Measurements from ENCODE around the gene ATP10D. TPM values are rescaled to one million over a fixed set of nuclear protein-coding genes. Genes with fewer than 3 reads are reported as not detected.
A peak's percentile ranks its signal among the peaks of the same experiment; 100 is the strongest.

The ATP10D gene
- 1.6 and 2.5 TPM in 2 replicates for total RNA-seq

GRCh38 chr4:47485047-47485692, at the start of gene ATP10D:
Gene ATP10D (plus strand): TSS chr4:47485275. CDS start chr4:47512541, 27,266 bp downstream.
- DNase-seq (ENCODE audit: low spot score), result peak; percentile 66
- H3K27me3 Mint-ChIP-seq (ENCODE audit: low read depth), result peaks cover 9% of the 10 kb centered on the region

GRCh38 chr4:47442980-47443379, 42.1 kb upstream of the ATP10D start:
- no peaks in the 10 kb centered on the region for H3K36me3 Mint-ChIP-seq (ENCODE audit: low read depth)
- intact Hi-C loops (cut with micrococcal nuclease), result no loop called here
- H3K27me3 Mint-ChIP-seq (ENCODE audit: low read depth), result no peaks in the 10 kb centered on the region
- no peak overlapping the region for H3K4me3 Mint-ChIP-seq (ENCODE audit: low read depth)
- H3K9me3 Mint-ChIP-seq, result no peaks in the 10 kb centered on the region
- no peak overlapping the region for H3K27ac Mint-ChIP-seq
- H3K4me1 Mint-ChIP-seq (ENCODE audit: low read depth), result peaks cover 7% of the 10 kb centered on the region
- DNase-seq (ENCODE audit: low spot score), result no peak

More at GRCh38 chr4:47485047-47485692, at the start of gene ATP10D:
- intact Hi-C loops (cut with micrococcal nuclease), result loop anchor here (1.0 to 2.0 kb wide), 3 partner anchors 22 to 78 kb away; partner anchors contain the start of gene COMMD8
- Mint-ChIP-seq H3K36me3 (ENCODE audit: low read depth) (no peaks in the 10 kb centered on the region), H3K9me3 (no peaks in the 10 kb centered on the region), H3K27ac (peak within 1 kb of the TSS; percentile 43), H3K4me3 (ENCODE audit: low read depth) (peak within 1 kb of the TSS; percentile 90), H3K4me1 (ENCODE audit: low read depth) (peaks cover 20% of the 10 kb centered on the region)

- intact Hi-C loops (cut with micrococcal nuclease), result no loop called here
- H3K36me3 Mint-ChIP-seq (ENCODE audit: low read depth), result peaks cover 3% of the 10 kb centered on the region
- H3K27ac Mint-ChIP-seq, result no peak overlapping the region
- H3K9me3 Mint-ChIP-seq, result no peaks in the 10 kb centered on the region
- H3K4me3 Mint-ChIP-seq (ENCODE audit: low read depth), result no peak overlapping the region
- DNase-seq (ENCODE audit: low spot score), result no peak
- no peaks in the 10 kb centered on the region for H3K27me3 Mint-ChIP-seq (ENCODE audit: low read depth)
- H3K4me1 Mint-ChIP-seq (ENCODE audit: low read depth), result peaks cover 7% of the 10 kb centered on the region
Observed at GRCh38 chr4:47444031-47444430, 41.0 kb upstream of the ATP10D start.

GRCh38 chr4:47451657-47452056, 33.4 kb upstream of the ATP10D start:
- no peak overlapping the region for H3K27ac Mint-ChIP-seq
- H3K27me3 Mint-ChIP-seq (ENCODE audit: low read depth), result no peaks in the 10 kb centered on the region
- peaks cover 36% of the 10 kb centered on the region for H3K36me3 Mint-ChIP-seq (ENCODE audit: low read depth)
- no peak overlapping the region for H3K4me3 Mint-ChIP-seq (ENCODE audit: low read depth)
- no peaks in the 10 kb centered on the region for H3K9me3 Mint-ChIP-seq
- intact Hi-C loops (cut with micrococcal nuclease), result no loop called here
- DNase-seq (ENCODE audit: low spot score), result no peak
- H3K4me1 Mint-ChIP-seq (ENCODE audit: low read depth), result peaks cover 2% of the 10 kb centered on the region

GRCh38 chr4:47462799-47463234, 22.3 kb upstream of the ATP10D start:
- peaks cover 16% of the 10 kb centered on the region for H3K36me3 Mint-ChIP-seq (ENCODE audit: low read depth)
- peak overlapping the region; percentile 84 for H3K4me3 Mint-ChIP-seq (ENCODE audit: low read depth)
- DNase-seq (ENCODE audit: low spot score), result no peak
- peaks cover 27% of the 10 kb centered on the region for H3K4me1 Mint-ChIP-seq (ENCODE audit: low read depth)
- intact Hi-C loops (cut with micrococcal nuclease), result loop anchor here (1.0 to 2.0 kb wide), 4 partner anchors 22 to 452 kb away; partner anchors contain the start of genes ATP10D and NFXL1
- H3K27ac Mint-ChIP-seq, result peak overlapping the region; percentile 68
- H3K9me3 Mint-ChIP-seq, result no peaks in the 10 kb centered on the region
- H3K27me3 Mint-ChIP-seq (ENCODE audit: low read depth), result no peaks in the 10 kb centered on the region

- intact Hi-C loops (cut with micrococcal nuclease), result loop anchor here (1.0 to 2.0 kb wide), 4 partner anchors 22 to 451 kb away; partner anchors contain the start of genes ATP10D and NFXL1
- peaks cover 13% of the 10 kb centered on the region for H3K36me3 Mint-ChIP-seq (ENCODE audit: low read depth)
- peaks cover 27% of the 10 kb centered on the region for H3K4me1 Mint-ChIP-seq (ENCODE audit: low read depth)
- H3K4me3 Mint-ChIP-seq (ENCODE audit: low read depth), result peak within 1 kb of the TSS; percentile 84
- DNase-seq (ENCODE audit: low spot score), result peak; percentile 97
- H3K9me3 Mint-ChIP-seq, result no peaks in the 10 kb centered on the region
- H3K27me3 Mint-ChIP-seq (ENCODE audit: low read depth), result no peaks in the 10 kb centered on the region
- peak within 1 kb of the TSS; percentile 68 for H3K27ac Mint-ChIP-seq
Observed at GRCh38 chr4:47463235-47463956, 21.7 kb upstream of the ATP10D start, which contains the start of gene COMMD8. Gene COMMD8 (minus strand): TSS chr4:47463702. CDS start chr4:47463651, 51 bp downstream.

- intact Hi-C loops (cut with micrococcal nuclease), result no loop called here
- Mint-ChIP-seq H3K27me3 (ENCODE audit: low read depth) (peaks cover 2% of the 10 kb centered on the region), H3K9me3 (no peaks in the 10 kb centered on the region), H3K27ac (no peak overlapping the region), H3K4me3 (ENCODE audit: low read depth) (no peak overlapping the region), H3K4me1 (ENCODE audit: low read depth) (peaks cover 27% of the 10 kb centered on the region), H3K36me3 (ENCODE audit: low read depth) (no peaks in the 10 kb centered on the region)
- no peak for DNase-seq (ENCODE audit: low spot score)
Observed at GRCh38 chr4:47465004-47465403, 20.1 kb upstream of the ATP10D start.

GRCh38 chr4:47466056-47466785, 18.9 kb upstream of the ATP10D start:
- Mint-ChIP-seq H3K4me1 (ENCODE audit: low read depth) (peaks cover 21% of the 10 kb centered on the region), H3K4me3 (ENCODE audit: low read depth) (no peak overlapping the region), H3K36me3 (ENCODE audit: low read depth) (no peaks in the 10 kb centered on the region), H3K9me3 (no peaks in the 10 kb centered on the region), H3K27ac (no peak overlapping the region), H3K27me3 (ENCODE audit: low read depth) (peaks cover 4% of the 10 kb centered on the region)
- no peak for DNase-seq (ENCODE audit: low spot score)
- intact Hi-C loops (cut with micrococcal nuclease), result no loop called here

GRCh38 chr4:47468706-47469365, 16.2 kb upstream of the ATP10D start:
- intact Hi-C loops (cut with micrococcal nuclease), result no loop called here
- H3K9me3 Mint-ChIP-seq, result no peaks in the 10 kb centered on the region
- H3K4me3 Mint-ChIP-seq (ENCODE audit: low read depth), result no peak overlapping the region
- no peaks in the 10 kb centered on the region for H3K36me3 Mint-ChIP-seq (ENCODE audit: low read depth)
- peaks cover 9% of the 10 kb centered on the region for H3K27me3 Mint-ChIP-seq (ENCODE audit: low read depth)
- H3K4me1 Mint-ChIP-seq (ENCODE audit: low read depth), result peaks cover 1% of the 10 kb centered on the region
- no peak for DNase-seq (ENCODE audit: low spot score)
- no peak overlapping the region for H3K27ac Mint-ChIP-seq

GRCh38 chr4:47469951-47470350, 15.1 kb upstream of the ATP10D start:
- no peaks in the 10 kb centered on the region for H3K36me3 Mint-ChIP-seq (ENCODE audit: low read depth)
- H3K4me3 Mint-ChIP-seq (ENCODE audit: low read depth), result no peak overlapping the region
- intact Hi-C loops (cut with micrococcal nuclease), result no loop called here
- no peaks in the 10 kb centered on the region for H3K4me1 Mint-ChIP-seq (ENCODE audit: low read depth)
- no peak for DNase-seq (ENCODE audit: low spot score)
- H3K27ac Mint-ChIP-seq, result no peak overlapping the region
- peaks cover 12% of the 10 kb centered on the region for H3K27me3 Mint-ChIP-seq (ENCODE audit: low read depth)
- H3K9me3 Mint-ChIP-seq, result no peaks in the 10 kb centered on the region

GRCh38 chr4:47471064-47471463, 14.0 kb upstream of the ATP10D start:
- no peaks in the 10 kb centered on the region for H3K4me1 Mint-ChIP-seq (ENCODE audit: low read depth)
- no peaks in the 10 kb centered on the region for H3K36me3 Mint-ChIP-seq (ENCODE audit: low read depth)
- H3K4me3 Mint-ChIP-seq (ENCODE audit: low read depth), result no peak overlapping the region
- H3K27me3 Mint-ChIP-seq (ENCODE audit: low read depth), result peaks cover 13% of the 10 kb centered on the region
- intact Hi-C loops (cut with micrococcal nuclease), result no loop called here
- no peaks in the 10 kb centered on the region for H3K9me3 Mint-ChIP-seq
- DNase-seq (ENCODE audit: low spot score), result no peak
- H3K27ac Mint-ChIP-seq, result no peak overlapping the region

- Mint-ChIP-seq H3K27ac (no peak overlapping the region), H3K4me3 (ENCODE audit: low read depth) (no peak overlapping the region), H3K4me1 (ENCODE audit: low read depth) (no peaks in the 10 kb centered on the region), H3K36me3 (ENCODE audit: low read depth) (no peaks in the 10 kb centered on the region), H3K27me3 (ENCODE audit: low read depth) (peaks cover 13% of the 10 kb centered on the region), H3K9me3 (no peaks in the 10 kb centered on the region)
- DNase-seq (ENCODE audit: low spot score), result no peak
- intact Hi-C loops (cut with micrococcal nuclease), result no loop called here
Observed at GRCh38 chr4:47471591-47471990, 13.5 kb upstream of the ATP10D start.

Data from activated T-helper 2 cell treated with anti-CD3 and anti-CD28 coated beads, Interferon-gamma antibody, Interleukin-2, Interleukin-4, amounts not matched to agents 10 μg/mL and 5 μg/mL and 100 μg/mL, durations not matched to agents 14 hours and 24 hours and 36 hours (primary cell).